Stimulated activated CD8-positive, alpha-beta memory T cell treated with anti-CD3 and anti-CD28 coated beads, Interleukin-4, amount 100 ng/mL, for 4 hours (primary cell): ENCODE data around the gene GADD45B.

Experiments used
- DNase-seq, 2 donors: peaks; one replicate each; pipeline ENCODE4 v3.0.0-alpha.2; 2020; ENCODE audit warnings: low read depth in 2 of 2, low spot score in 1 of 2

GADD45B gene

GRCh38 chr19:2475702-2476450, at the start of gene GADD45B:
GADD45B (plus strand) TSS chr19:2476127; CDS start chr19:2476359, 232 bp downstream.
- DNase-seq: peak; percentile 96 to 97

GRCh38 chr19:2426611-2427428, 49.1 kb upstream of the GADD45B start:
- DNase-seq: no peak

- DNase-seq: peak; percentile 89 to 91
Measured at GRCh38 chr19:2427429-2428320, 48.3 kb upstream of the GADD45B start, which contains the start of gene TIMM13. TIMM13 (minus strand) TSS chr19:2427586; CDS start chr19:2427533, 53 bp downstream.

GRCh38 chr19:2428321-2428690, 47.6 kb upstream of the GADD45B start:
- no peak for DNase-seq

GRCh38 chr19:2428756-2429711, 46.9 kb upstream of the GADD45B start:
- no peak for DNase-seq

GRCh38 chr19:2429917-2430535, 45.9 kb upstream of the GADD45B start:
- DNase-seq: no peak

- DNase-seq: no peak
Measured at GRCh38 chr19:2431318-2432055, 44.4 kb upstream of the GADD45B start.

GRCh38 chr19:2432131-2432848, 43.6 kb upstream of the GADD45B start:
- no peak for DNase-seq

GRCh38 chr19:2433854-2434253, 42.1 kb upstream of the GADD45B start:
- no peak for DNase-seq

GRCh38 chr19:2434267-2434666, 41.7 kb upstream of the GADD45B start:
- DNase-seq: no peak

GRCh38 chr19:2434721-2435265, 41.1 kb upstream of the GADD45B start:
- DNase-seq: no peak

- DNase-seq: no peak
Measured at GRCh38 chr19:2436384-2436783, 39.5 kb upstream of the GADD45B start.

- no peak for DNase-seq
Measured at GRCh38 chr19:2436926-2437325, 39.0 kb upstream of the GADD45B start.

- no peak for DNase-seq
Measured at GRCh38 chr19:2438178-2438577, 37.7 kb upstream of the GADD45B start.

- DNase-seq: no peak
Measured at GRCh38 chr19:2440515-2440914, 35.4 kb upstream of the GADD45B start.

- DNase-seq: no peak
Measured at GRCh38 chr19:2441096-2441752, 34.7 kb upstream of the GADD45B start.

- no peak for DNase-seq
Measured at GRCh38 chr19:2443116-2443784, 32.7 kb upstream of the GADD45B start.
